GM18861 (cell line): ENCODE data around the gene NPTN.
"Not testable (repeated sequence)": the region's sequence is repeated elsewhere in the genome, so short reads cannot be mapped to it uniquely, and the experiment has no call there.

Source experiments
- ATAC-seq: cut with Tn5 transposase; IDR thresholded peaks from one replicate; pipeline ENCODE4 v1.9.1; 2021; ENCODE audit not compliant: unreplicated experiment

Gene NPTN

GRCh38 chr15:73601451-73602445 is 31.4 kb downstream of the NPTN start:
- ATAC-seq, result no peak

GRCh38 chr15:73600413-73601335 is 32.5 kb downstream of the NPTN start:
- ATAC-seq, result no peak

GRCh38 chr15:73599934-73600333 is 33.3 kb downstream of the NPTN start:
- ATAC-seq, result no peak

- no peak for ATAC-seq
Measured at GRCh38 chr15:73598530-73599160, 34.5 kb downstream of the NPTN start.

GRCh38 chr15:73597036-73597638 is 36.1 kb downstream of the NPTN start:
- no peak for ATAC-seq

- ATAC-seq, result no peak
Measured at GRCh38 chr15:73596174-73596573, 37.0 kb downstream of the NPTN start.

GRCh38 chr15:73594109-73594508 is 39.1 kb downstream of the NPTN start:
- no peak for ATAC-seq

- no peak for ATAC-seq
Measured at GRCh38 chr15:73593304-73594074, 39.7 kb downstream of the NPTN start.

GRCh38 chr15:73590263-73590662 is 42.9 kb downstream of the NPTN start:
- no peak for ATAC-seq

GRCh38 chr15:73589766-73590165 is 43.4 kb downstream of the NPTN start:
- no peak for ATAC-seq

GRCh38 chr15:73585871-73586654 is 47.1 kb downstream of the NPTN start:
- no peak for ATAC-seq

GRCh38 chr15:73584699-73585420 is 48.3 kb downstream of the NPTN start:
- ATAC-seq, result no peak

- ATAC-seq, result no peak
Measured at GRCh38 chr15:73583544-73583943, 49.6 kb downstream of the NPTN start.

GRCh38 chr15:73582851-73583379 is 50.3 kb downstream of the NPTN start:
- no peak for ATAC-seq

- no peak for ATAC-seq
Measured at GRCh38 chr15:73578026-73578425, 55.2 kb downstream of the NPTN start.

GRCh38 chr15:73577593-73577992 is 55.6 kb downstream of the NPTN start:
- ATAC-seq, result not testable (repeated sequence)

- ATAC-seq, result no peak
Measured at GRCh38 chr15:73575636-73576247, 57.4 kb downstream of the NPTN start.

- ATAC-seq, result no peak
Measured at GRCh38 chr15:73573572-73573971, 59.6 kb downstream of the NPTN start.
